CD14-positive monocyte (primary cell): ENCODE measurements around the gene UNCX. TPM values are rescaled to one million over a fixed set of nuclear protein-coding genes. Genes with fewer than 3 reads are reported as not detected.

Source experiments
- DNase-seq, 3 donors: peaks; one replicate each; pipeline ENCODE4 v3.0.0-alpha.2; 2011 to 2022
- H2AFZ ChIP-seq: 2 replicates; pipeline ENCODE4 v1.6.0; 2012; ENCODE audit warnings: mild to moderate bottlenecking, low read depth, low read length, inconsistent platforms; ENCODE audit not compliant: insufficient read depth, poor library complexity, severe bottlenecking
- H3K27ac ChIP-seq, 2 donors: 1 replicate in 1 of 2; 2 replicates in 1 of 2; pipeline ENCODE4 v1.5.1; 2012 to 2013; ENCODE audit warnings: low read length in 2 of 2, control low read depth in 1 of 2, inconsistent platforms in 1 of 2, low read depth in 1 of 2, mild to moderate bottlenecking in 1 of 2
- H3K27me3 ChIP-seq, 2 donors: one replicate each; pipeline versions ENCODE4 v1.6.0 to v1.6.1; 2011 to 2013; ENCODE audit warnings: low read length in 2 of 2; ENCODE audit not compliant: control insufficient read depth in 2 of 2, insufficient read depth in 2 of 2
- H3K36me3 ChIP-seq, 2 donors: replicated peaks in 1 of 2; 1 replicate in 1 of 2; 2 replicates in 1 of 2; pipeline versions ENCODE4 v1.5.1 to v1.6.1; 2012 to 2013; ENCODE audit warnings: low read length in 2 of 2, control low read depth in 1 of 2, inconsistent platforms in 1 of 2, mild to moderate bottlenecking in 1 of 2; ENCODE audit not compliant: insufficient read depth in 2 of 2, control insufficient read depth in 1 of 2
- H3K4me1 ChIP-seq, 2 donors: 1 replicate in 1 of 2; 2 replicates in 1 of 2; pipeline versions ENCODE4 v1.5.1 to v1.6.1; 2012 to 2013; ENCODE audit warnings: low read length in 2 of 2, control low read depth in 1 of 2, inconsistent platforms in 1 of 2, mild to moderate bottlenecking in 1 of 2, moderate library complexity in 1 of 2; ENCODE audit not compliant: insufficient read depth in 2 of 2, control insufficient read depth in 1 of 2
- H3K4me2 ChIP-seq: replicated peaks from 2 replicates; pipeline ENCODE3; 2012; ENCODE audit warnings: low read length, moderate library complexity, mild to moderate bottlenecking; ENCODE audit not compliant: poor library complexity, severe bottlenecking; ENCODE audit errors: extremely low read depth
- H3K4me3 ChIP-seq, 3 experiments: fragments of 200-600 bp in 1 of 3; sonication (generic) in 1 of 3; replicated peaks in 1 of 3; 1 replicate in 2 of 3; 2 replicates in 1 of 3; pipeline ENCODE4 v1.5.1; 2011 to 2013; ENCODE audit warnings: low read length in 3 of 3, mild to moderate bottlenecking in 3 of 3, control low read depth in 2 of 3, low read depth in 2 of 3, inconsistent platforms in 1 of 3, moderate library complexity in 1 of 3
- H3K79me2 ChIP-seq: 2 replicates; pipeline ENCODE4 v1.6.0; 2012; ENCODE audit warnings: mild to moderate bottlenecking, control low read depth, inconsistent platforms, low read length, moderate library complexity; ENCODE audit not compliant: insufficient read depth
- H3K9ac ChIP-seq: 2 replicates; pipeline ENCODE4 v1.6.0; 2017; ENCODE audit warnings: low read length, mild to moderate bottlenecking; ENCODE audit not compliant: insufficient read depth, poor library complexity, severe bottlenecking
- H3K9me3 ChIP-seq, 2 donors: replicated peaks in 1 of 2; 1 replicate in 1 of 2; 2 replicates in 1 of 2; pipeline versions ENCODE4 v1.5.1 to v1.6.1; 2012 to 2013; ENCODE audit warnings: low read length in 2 of 2, control low read depth in 1 of 2; ENCODE audit not compliant: control insufficient read depth in 1 of 2, insufficient read depth in 1 of 2
- H4K20me1 ChIP-seq: 2 replicates; pipeline ENCODE4 v1.6.0; 2012; ENCODE audit warnings: mild to moderate bottlenecking, low read length, control low read depth, moderate library complexity; ENCODE audit not compliant: insufficient read depth
- H3K27ac Mint-ChIP-seq, 7 donors: one replicate each; pipeline ENCODE4 v1.8.0; 2020; ENCODE audit warnings: mild to moderate bottlenecking in 7 of 7, mixed read lengths in 7 of 7, moderate library complexity in 6 of 7, inconsistent platforms in 2 of 7
- H3K27me3 Mint-ChIP-seq, 3 donors: one replicate each; pipeline ENCODE4 v1.8.0; 2021 to 2022; ENCODE audit warnings: low read depth in 3 of 3, mild to moderate bottlenecking in 3 of 3, mixed read lengths in 3 of 3, moderate library complexity in 3 of 3, inconsistent platforms in 1 of 3
- H3K36me3 Mint-ChIP-seq, 2 donors: one replicate each; pipeline ENCODE4 v1.8.0; 2020; ENCODE audit warnings: mixed read lengths in 2 of 2, inconsistent platforms in 1 of 2, mild to moderate bottlenecking in 1 of 2
- H3K4me1 Mint-ChIP-seq: one replicate; pipeline ENCODE4 v1.8.0; 2020; ENCODE audit warnings: mild to moderate bottlenecking, mixed read lengths
- H3K4me3 Mint-ChIP-seq, 2 donors: one replicate each; pipeline ENCODE4 v1.8.0; 2020; ENCODE audit warnings: mild to moderate bottlenecking in 2 of 2, mixed read lengths in 2 of 2, moderate library complexity in 1 of 2
- H3K9me3 Mint-ChIP-seq, 7 donors: one replicate each; pipeline ENCODE4 v1.8.0; 2020 to 2022; ENCODE audit warnings: mixed read lengths in 7 of 7, mild to moderate bottlenecking in 6 of 7, moderate library complexity in 6 of 7, inconsistent platforms in 2 of 7
- WGBS: methylation state at CpG from one replicate; pipeline ENCODE4 v1.1.5; 2013; ENCODE audit warnings: missing lambda C conversion rate; ENCODE audit not compliant: insufficient coverage; 5-methylcytosine and 5-hydroxymethylcytosine counted together
- intact Hi-C, 2 donors: fragments of 100-400 bp; cut with micrococcal nuclease; formaldehyde crosslinking; loops; one replicate each; pipeline versions ENCODE4 v1.15.0 to v1.15.1; 2023
- polyA plus RNA-seq, 3 donors: library from polyadenylated mRNA; depleted of rRNA in 1 of 3; unstranded in 2 of 3; stranded (reverse) in 1 of 3; fragments of 300-500 nt in 2 of 3; fragments of >200 nt in 1 of 3; fragmentation: Illumina TruSeq in 2 of 3; gene quantifications; 1 replicate in 2 of 3; 2 replicates in 1 of 3; pipeline ENCODE4 v1.2.3, GENCODE V29; 2012 to 2021
- TF ChIP-seq, protein P1 (sequence below): fragments of 200-600 bp; IDR thresholded peaks from one replicate; pipeline ENCODE4 v1.8.0; 2022; ENCODE audit warnings: antibody characterized with exemption, mild to moderate bottlenecking

The UNCX gene
- polyA plus RNA-seq, 3 donors, result not detected

GRCh38 chr7:1249731-1250130 is 17.1 kb downstream of the UNCX start:
- Histone ChIP-seq H3K4me1 (no peaks in the 10 kb centered on the region), H3K79me2 (no peaks in the 10 kb centered on the region), H3K27me3 (peaks cover 40 to 81% of the 10 kb centered on the region in 2 donors), H4K20me1 (no peaks in the 10 kb centered on the region), H3K4me3 (no peak overlapping the region), H3K9me3 (peaks cover 0 to 18% of the 10 kb centered on the region in 2 donors), H3K36me3 (no peaks in the 10 kb centered on the region), H3K27ac (no peak overlapping the region), H3K9ac (no peak overlapping the region), H2AFZ (no peak overlapping the region), H3K4me2 (no peak overlapping the region)
- peaks cover 0 to 2% of the 10 kb centered on the region in 2 donors for H3K36me3 Mint-ChIP-seq
- 6% methylated on average over 10 of the region's 14 CpGs for whole genome bisulfite sequencing
- H3K9me3 Mint-ChIP-seq, result peaks cover 0 to 23% (median 3%) of the 10 kb centered on the region in 7 donors
- H3K4me1 Mint-ChIP-seq, result no peaks in the 10 kb centered on the region
- H3K27me3 Mint-ChIP-seq, result peaks cover 69 to 98% (median 77%) of the 10 kb centered on the region in 3 donors
- peak overlapping the region in 1 of 2 donors; percentile 75 for H3K4me3 Mint-ChIP-seq
- no peak for DNase-seq
- H3K27ac Mint-ChIP-seq, result no peak overlapping the region
- TF ChIP-seq, protein P1, sequence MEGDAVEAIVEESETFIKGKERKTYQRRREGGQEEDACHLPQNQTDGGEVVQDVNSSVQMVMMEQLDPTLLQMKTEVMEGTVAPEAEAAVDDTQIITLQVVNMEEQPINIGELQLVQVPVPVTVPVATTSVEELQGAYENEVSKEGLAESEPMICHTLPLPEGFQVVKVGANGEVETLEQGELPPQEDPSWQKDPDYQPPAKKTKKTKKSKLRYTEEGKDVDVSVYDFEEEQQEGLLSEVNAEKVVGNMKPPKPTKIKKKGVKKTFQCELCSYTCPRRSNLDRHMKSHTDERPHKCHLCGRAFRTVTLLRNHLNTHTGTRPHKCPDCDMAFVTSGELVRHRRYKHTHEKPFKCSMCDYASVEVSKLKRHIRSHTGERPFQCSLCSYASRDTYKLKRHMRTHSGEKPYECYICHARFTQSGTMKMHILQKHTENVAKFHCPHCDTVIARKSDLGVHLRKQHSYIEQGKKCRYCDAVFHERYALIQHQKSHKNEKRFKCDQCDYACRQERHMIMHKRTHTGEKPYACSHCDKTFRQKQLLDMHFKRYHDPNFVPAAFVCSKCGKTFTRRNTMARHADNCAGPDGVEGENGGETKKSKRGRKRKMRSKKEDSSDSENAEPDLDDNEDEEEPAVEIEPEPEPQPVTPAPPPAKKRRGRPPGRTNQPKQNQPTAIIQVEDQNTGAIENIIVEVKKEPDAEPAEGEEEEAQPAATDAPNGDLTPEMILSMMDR, result no peak
- intact Hi-C loops, result no loop called here

GRCh38 chr7:1250901-1251300 is 18.2 kb downstream of the UNCX start:
- TF ChIP-seq, protein P1, result no peak
- Mint-ChIP-seq H3K36me3 (peaks cover 0 to 2% of the 10 kb centered on the region in 2 donors), H3K9me3 (peaks cover 0 to 13% (median 3%) of the 10 kb centered on the region in 7 donors), H3K27ac (peak overlapping the region in 1 of 7 donors; percentile 40), H3K27me3 (peaks cover 64 to 97% (median 77%) of the 10 kb centered on the region in 3 donors), H3K4me1 (no peaks in the 10 kb centered on the region), H3K4me3 (peak overlapping the region in 1 of 2 donors; percentile 39)
- H4K20me1 ChIP-seq, result no peaks in the 10 kb centered on the region
- H3K27ac ChIP-seq, result no peak overlapping the region
- H3K27me3 ChIP-seq, result peaks cover 32 to 80% of the 10 kb centered on the region in 2 donors
- 93% methylated on average over 3 of the region's 8 CpGs for WGBS
- H3K9ac ChIP-seq, result no peak overlapping the region
- H3K9me3 ChIP-seq, result peaks cover 0 to 9% of the 10 kb centered on the region in 2 donors
- no peak for DNase-seq
- H3K79me2 ChIP-seq, result no peaks in the 10 kb centered on the region
- H2AFZ ChIP-seq, result no peak overlapping the region
- H3K36me3 ChIP-seq, result no peaks in the 10 kb centered on the region
- intact Hi-C loops, result no loop called here
- no peak overlapping the region for H3K4me3 ChIP-seq
- no peaks in the 10 kb centered on the region for H3K4me1 ChIP-seq
- H3K4me2 ChIP-seq, result no peak overlapping the region
